Endometrial microvascular endothelial cells (primary cell): ENCODE data around the gene FERMT1. TPM values are rescaled to one million over a fixed set of nuclear protein-coding genes. Genes with fewer than 3 reads are reported as not detected.

ENCODE experiments used
- in situ Hi-C: cut with HindIII; loops from 2 replicates; pipeline ENCODE4 v1.10.0; 2017; ENCODE audit warnings: low sequenced_read_pairs, low pct_unique_long_range_greater_than_20kb; ENCODE audit errors: inconsistent ontology term
- total RNA-seq: library from RNA; depleted of rRNA; stranded (reverse); fragments of >200 nt; gene quantifications from one replicate; pipeline ENCODE4 v1.2.3, GENCODE V29; 2015; ENCODE audit errors: inconsistent ontology term

Gene FERMT1, protein sequence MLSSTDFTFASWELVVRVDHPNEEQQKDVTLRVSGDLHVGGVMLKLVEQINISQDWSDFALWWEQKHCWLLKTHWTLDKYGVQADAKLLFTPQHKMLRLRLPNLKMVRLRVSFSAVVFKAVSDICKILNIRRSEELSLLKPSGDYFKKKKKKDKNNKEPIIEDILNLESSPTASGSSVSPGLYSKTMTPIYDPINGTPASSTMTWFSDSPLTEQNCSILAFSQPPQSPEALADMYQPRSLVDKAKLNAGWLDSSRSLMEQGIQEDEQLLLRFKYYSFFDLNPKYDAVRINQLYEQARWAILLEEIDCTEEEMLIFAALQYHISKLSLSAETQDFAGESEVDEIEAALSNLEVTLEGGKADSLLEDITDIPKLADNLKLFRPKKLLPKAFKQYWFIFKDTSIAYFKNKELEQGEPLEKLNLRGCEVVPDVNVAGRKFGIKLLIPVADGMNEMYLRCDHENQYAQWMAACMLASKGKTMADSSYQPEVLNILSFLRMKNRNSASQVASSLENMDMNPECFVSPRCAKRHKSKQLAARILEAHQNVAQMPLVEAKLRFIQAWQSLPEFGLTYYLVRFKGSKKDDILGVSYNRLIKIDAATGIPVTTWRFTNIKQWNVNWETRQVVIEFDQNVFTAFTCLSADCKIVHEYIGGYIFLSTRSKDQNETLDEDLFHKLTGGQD
- 4.4 TPM for total RNA-seq

DNA sequence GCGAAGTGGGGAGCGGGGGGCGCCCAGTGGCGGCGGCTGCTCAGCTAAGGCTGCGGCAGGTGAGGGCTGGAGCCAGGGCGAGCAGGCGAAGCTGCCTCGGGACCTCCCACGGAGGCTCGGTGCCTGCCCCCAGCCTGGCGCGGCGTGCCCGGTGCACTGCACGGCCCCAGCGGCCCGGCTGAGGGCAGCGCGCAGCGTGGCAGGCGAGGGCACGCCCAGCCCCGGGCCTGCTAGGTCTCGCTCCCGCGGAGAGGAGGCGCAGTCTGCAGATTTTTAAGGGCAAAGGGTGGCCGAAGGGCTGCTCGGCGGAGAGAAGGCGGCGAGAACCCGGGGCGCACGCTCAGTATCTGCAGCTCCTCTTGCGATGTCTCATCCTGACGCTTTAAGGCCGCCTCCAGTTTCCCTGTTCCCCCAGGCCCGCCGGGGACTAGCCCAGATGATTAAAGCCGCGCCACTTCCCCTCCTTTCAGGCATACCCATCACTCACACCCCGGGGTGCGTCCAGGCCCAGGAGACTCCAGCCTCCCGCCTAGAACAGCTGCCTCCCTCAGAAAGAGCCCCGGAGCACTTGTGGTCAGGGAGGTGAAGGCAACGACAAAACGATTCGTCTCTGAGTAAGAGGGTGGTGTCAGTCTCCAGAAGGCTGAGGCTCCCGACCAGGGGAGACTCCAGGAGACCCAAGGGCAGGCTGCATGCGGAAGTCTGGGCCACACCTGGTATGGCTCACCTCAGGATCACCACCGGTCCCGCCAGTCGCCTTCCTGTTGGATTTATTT is at the start of gene FERMT1:
Gene FERMT1, minus strand, starts transcription at position 158 of the 776 bp plus-strand sequence. CDS start 3,476 bp downstream, outside the sequence.
- in situ Hi-C loops: no loop called here

DNA sequence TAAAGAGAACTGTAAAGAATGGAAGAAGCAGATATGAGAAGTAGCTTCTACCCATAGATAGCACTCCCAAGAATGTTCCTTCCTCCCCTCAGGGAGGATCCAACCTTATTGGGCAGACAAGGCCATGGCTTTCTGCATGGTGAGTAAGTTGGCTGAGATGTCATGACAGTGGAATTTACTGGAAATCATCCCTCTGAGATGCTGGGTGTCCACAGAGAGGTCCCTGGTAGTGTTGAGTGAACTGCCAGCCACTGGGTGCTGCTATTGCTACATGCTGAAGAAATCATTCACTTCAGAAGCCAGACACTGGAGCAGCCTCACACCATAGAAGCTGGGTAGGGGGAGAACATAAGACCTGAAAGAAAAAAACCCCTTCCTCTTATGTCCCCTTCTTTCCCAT is 46.4 kb upstream of the FERMT1 start:
- in situ Hi-C loops: no loop called here

DNA sequence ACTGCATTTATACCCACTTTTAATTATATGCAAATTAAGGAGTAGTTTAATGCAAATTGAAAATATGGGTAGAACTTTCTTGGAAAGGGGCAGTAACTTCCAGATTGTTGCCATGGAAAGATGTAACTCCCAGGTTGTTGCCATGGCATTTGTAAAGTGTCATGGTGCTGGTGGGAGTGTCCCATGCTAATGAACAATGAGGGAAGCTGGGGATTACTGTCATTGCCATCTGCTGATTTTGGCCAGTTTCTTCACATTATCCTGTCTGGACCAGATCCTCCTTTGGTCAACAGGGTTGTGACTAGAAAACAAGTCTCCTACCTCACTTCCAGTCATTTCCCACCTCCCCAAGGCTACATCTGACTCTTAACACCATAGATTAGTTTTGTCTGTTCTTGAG is 45.4 kb upstream of the FERMT1 start:
- in situ Hi-C loops: no loop called here

DNA sequence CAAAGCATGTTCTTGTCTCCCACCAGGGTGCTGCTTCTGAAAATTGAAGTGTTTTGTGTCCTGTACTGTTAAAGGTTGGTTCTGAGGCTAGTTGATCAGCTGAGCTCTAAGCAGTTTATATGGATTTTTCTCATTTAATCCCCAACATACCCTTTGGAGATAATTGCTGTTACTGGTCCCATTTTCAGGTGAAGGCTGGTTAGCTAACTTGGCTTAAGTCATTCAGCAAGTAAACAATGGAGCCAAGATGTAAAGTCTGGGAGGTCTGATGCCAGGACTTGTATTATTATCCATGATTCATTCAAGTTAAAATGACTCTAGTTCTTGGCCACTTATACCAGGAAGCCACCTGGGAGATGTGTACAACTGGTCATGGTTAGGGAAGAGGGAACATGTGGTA is 42.5 kb upstream of the FERMT1 start:
- in situ Hi-C loops: no loop called here

DNA sequence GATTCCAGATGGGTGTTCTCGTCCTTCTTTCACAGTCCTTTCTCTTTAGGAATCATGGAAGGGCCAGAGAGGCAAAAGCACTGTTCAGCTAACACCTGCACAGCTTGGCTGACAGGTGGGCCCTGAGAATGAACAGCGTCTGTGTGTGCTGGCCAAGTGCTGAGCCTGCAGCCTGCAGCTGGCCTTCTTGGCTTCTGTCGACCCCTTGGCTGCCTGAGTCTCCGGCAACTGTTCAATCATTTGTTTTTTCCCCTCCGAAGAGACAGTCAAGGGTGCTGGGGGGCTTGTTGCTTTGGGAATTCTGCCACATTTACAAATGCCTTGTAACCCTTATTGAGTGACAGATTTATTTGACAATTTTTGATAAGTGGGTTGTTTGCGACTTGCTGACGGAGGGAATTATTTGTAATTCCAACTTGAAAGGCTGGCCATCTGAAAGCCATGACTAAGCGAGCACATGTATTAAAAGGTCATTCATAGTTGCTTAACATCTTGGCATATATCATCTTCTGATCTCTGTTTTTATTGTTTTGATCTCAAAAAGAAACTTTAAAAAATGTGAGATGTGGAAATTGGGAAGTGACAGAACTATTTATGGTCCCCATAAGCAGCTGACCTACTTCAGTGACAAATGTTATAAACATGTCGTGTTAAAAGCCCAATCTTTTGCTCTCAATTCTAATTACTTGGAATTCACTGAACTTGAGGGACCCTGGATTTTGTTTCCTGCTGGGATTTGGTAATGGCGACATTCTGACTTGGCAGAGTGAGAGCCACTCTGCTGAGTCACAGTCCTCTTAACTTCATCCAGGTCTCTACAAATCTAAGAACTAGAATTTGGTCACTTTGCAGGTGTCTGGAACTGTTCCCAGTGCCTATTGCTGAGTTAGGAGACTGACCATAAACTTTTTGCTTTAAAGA is 41.9 kb upstream of the FERMT1 start:
- in situ Hi-C loops: no loop called here

- in situ Hi-C loops: no loop called here
Measured at GRCh38 chr20:6160736-6161135, 37.9 kb upstream of the FERMT1 start.

- in situ Hi-C loops: no loop called here
Measured at GRCh38 chr20:6157345-6157744, 34.5 kb upstream of the FERMT1 start.

DNA sequence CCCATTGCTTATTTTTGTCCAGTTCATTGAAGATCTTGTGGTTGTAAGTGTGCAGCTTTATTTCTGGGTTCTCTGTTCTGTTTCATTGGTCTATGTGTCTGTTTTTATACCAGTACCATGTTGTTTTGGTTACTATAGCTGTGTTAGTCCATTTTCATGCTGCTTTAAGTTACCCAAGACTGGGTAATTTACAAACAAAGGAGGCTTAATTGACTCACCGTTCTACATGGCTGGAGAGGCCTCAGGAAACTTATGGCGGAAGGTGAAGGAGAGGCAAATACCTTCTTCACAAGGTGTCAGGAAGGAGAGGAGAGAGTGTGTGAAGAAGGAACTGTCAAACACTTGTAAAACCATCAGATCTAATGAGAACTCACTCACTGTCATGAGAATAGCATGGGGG is 29.9 kb upstream of the FERMT1 start:
- in situ Hi-C loops: no loop called here

DNA sequence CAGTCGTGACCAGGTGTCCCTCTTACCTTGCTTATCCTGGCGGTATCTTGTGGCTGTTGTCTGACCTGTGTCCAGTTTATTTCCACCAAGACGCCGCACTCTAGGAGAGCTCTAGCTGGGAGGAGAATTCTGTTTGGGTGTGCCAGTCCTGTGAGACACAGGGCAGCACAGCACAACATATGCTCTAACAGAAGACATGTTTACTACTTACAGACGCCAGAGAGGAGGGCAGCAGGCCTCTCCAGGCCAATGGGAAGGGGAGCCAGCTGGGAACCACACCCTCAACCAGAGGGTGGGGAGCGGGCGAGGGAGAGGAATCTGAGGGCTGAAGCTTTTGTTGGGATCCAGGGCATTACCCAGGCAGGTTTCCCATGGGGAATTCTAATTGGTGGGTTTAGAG is 25.2 kb upstream of the FERMT1 start:
- in situ Hi-C loops: no loop called here

GRCh38 chr20:6142348-6142993 is 19.6 kb upstream of the FERMT1 start:
- in situ Hi-C loops: no loop called here

DNA sequence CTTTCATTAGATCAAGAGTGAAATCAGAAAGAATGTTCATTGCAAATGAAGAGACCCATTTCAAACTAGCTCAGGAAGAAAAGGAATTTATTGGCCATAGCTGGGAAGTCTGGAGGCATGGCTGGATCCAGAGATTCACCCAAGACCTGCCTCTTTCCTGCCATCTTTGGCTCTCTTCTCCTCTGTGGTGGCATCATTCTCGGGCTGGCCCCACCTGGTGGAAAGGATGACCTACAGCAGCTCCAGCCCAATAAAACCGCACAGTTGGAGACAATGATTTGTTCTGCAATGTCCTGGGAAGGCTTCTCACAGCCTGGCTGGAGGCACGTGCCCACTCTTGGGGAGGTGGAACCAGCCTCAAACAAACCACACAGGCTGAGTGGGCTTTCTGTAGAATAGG is 18.1 kb upstream of the FERMT1 start:
- in situ Hi-C loops: no loop called here

DNA sequence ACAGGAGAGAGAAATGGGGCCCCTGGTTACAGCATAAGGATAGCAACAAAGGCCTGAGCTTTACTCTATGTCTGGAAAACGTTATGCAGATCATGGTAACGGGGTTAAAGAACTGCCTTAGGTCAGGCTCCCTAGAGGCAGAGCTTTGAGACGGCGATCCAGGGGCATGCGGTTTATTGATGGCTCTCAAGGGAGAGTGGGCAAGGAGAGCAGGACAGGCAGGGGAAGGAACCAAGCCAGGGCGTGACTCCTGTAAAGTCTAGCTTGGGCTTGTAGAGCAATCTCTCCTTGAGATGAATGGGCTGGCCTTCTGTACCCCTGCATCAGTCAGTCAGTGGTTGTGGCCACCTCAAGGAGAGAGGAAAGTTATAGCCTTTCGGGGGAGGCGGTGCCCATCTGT is 12.5 kb upstream of the FERMT1 start:
- in situ Hi-C loops: no loop called here

DNA sequence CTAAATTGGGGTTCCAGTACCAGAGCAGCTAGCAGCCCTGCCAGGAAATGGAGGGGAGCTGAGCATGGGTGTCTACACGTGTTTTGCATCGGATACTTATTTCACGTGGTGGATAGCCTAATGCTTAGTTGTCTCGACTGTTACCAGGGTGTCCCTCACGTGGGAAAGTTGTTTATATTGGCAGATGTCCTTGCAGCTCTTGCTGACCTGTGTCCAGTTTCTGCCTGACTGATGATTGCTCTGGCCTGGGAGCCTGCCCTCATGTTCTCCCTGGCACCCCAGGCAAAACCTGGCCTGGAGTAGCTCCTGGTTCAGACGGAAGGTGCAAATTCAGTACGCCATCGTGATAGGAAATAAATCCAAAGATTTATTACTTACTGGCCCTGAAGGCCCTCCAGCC is 11.8 kb upstream of the FERMT1 start:
- in situ Hi-C loops: no loop called here

GRCh38 chr20:6130045-6130444 is 7.2 kb upstream of the FERMT1 start:
- in situ Hi-C loops: no loop called here

GRCh38 chr20:6127825-6128224 is 5.0 kb upstream of the FERMT1 start:
- in situ Hi-C loops: no loop called here

DNA sequence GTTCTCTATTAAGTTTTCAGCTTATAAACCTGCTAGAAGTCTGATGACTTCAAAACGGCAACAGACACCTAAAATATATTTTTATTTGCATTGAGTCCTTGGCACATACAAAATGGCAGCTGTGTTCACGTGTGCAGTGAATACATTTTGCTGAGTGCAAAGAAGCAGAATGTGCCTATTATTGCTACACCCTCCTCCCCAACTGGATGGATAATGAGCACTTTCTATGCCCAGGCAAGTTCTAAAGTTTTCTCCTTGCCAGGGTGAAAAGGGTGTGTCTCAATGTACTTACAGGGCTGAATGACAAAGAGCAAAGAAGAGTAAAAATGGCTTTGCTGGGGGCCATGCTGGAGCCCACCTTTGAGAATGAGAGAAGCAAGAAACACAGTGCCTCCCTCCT is 4.0 kb upstream of the FERMT1 start:
- in situ Hi-C loops: no loop called here

DNA sequence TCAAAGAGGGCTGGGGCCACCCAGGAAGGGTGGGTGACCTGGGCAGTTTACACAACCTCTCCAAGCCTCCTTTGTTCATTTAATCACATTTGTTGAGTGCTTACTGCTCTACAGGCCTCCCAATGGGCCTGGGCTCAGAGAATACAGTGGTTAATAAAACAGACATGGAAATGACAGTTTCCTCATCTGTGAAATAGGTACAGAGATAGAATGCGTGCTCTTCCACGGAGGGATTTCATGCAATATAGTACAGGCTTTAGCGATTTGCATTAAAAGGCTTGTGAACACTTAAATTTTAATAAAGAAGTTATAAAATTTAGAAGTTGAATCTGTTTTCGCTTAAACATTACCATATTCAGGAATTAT is 802 bp upstream of the FERMT1 start:
- in situ Hi-C loops: no loop called here

- in situ Hi-C loops: no loop called here
Measured at GRCh38 chr20:6122111-6122872, 538 bp downstream of the FERMT1 start.
